ENCODE measurements around the gene NOD2.
A peak's percentile ranks its signal among the peaks of the same experiment; 100 is the strongest.

Gene NOD2

DNA sequence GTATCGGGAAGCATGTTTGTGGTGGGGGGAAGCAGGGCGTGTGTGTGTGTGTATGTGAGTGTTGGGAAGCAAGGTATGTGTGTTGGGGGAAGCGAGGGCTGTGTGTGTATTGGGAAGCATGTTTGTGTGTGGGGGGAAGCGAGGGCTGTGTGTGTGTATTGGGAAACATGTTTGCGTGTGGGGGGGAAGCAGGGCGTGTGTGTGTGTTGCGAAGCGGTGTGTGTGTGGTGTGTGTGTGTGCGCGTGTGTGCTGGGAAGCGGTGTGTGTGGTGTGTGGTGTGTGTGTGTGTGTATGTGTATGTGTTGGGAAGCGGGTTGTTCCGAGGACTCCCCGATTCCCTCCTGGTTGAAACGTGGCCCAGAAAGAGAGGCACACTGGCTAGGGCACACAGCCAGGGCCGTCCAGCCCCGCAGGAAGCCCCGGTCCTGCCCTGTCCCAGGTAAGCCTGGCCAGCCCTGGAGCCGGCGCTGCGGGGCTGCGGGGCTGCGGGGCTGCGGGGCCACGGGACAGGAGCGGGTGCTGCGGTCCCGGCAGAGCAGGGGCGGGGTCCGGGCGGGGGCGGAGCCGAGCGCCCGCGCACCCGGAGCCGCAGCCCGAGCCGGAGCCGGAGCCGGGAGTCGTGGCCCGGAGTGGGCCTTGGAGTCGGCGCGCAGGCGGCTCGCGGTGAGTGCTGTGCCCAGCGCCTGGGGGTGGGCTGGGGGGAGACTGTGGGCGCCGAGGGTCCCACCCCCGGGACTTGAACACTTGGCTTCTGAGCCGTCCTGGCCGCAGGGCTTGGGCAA, at the start of gene NOD2:
Gene NOD2, plus strand, starts transcription at position 608 of the 783 bp plus-strand sequence. CDS start 5,890 bp downstream, outside the sequence.
- no peak for DNase-seq (ENCODE audit: low read depth in 2 of 2)

DNA sequence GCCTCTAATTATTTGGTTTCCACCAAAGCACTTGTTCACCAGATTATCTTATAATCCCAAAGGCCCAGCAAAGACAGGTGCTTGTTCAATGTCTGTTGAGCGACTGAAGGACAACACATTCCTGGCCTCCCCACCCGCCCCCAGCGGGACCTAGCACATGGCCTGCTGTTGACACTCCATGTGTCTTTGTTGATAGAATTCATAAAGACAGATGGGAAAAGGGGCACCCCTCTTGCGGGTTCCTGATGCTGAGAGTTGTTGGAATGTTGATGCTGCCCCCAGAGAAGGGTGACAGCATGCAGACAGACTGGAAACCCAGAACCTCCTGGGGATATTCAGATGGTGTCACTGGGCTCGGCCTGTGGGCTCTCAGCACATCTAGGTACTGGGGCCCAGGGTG, 49.2 kb upstream of the NOD2 start:
- DNase-seq (ENCODE audit: low read depth in 2 of 2) = no peak

DNA sequence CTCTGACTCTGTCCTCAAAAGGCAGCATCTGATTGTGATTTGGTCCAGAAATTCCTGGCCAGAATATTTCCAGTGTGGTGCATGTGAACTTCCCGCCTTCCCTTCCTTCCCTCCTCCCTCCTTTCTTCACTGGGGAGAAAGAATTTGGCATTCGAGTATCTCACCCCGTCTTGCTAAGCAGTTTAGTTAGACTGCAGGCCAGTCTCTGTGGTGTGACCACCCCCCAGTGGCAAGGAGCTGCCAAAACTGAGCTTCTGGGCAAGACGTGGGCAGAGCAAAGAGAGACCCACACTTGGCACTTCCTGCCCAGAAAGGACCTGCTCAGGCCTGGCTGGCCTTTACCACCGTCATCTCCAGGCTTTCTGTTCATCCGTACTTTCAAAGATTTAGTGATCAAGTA, 48.7 kb upstream of the NOD2 start:
- DNase-seq (ENCODE audit: low read depth in 2 of 2) = no peak

DNA sequence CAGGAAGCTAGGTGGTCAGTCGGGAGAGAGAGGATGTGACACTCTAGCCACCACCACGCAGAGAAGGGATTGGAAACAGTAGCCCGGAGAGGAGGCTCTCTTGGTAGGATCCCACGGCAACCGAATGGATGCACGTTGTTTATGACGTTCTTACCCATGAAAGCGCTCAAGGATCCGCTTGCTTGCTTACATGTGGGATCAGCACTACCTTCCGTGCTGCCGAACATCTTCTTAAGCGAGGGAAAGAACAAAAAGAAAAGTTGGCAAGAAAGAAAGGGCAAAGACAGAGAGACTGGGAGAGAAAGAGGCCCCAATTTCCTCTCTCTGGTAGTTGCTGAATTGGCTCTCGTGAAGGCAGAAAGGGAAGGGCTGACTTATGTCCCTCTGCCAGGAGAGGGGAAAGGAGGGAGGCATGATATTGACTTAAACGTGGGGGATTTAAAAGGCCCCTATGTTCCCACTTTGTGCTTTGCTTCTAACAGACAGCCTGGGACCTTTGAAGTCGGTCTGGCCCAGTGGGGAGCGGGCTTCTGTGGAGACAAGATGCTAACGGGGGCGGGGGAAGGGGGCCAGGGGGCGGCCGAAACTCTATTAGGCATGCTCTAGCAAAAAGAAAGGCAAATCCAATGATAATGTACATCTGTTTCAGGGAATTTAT, 47.7 kb upstream of the NOD2 start:
- DNase-seq (ENCODE audit: low read depth in 2 of 2) = no peak

DNA sequence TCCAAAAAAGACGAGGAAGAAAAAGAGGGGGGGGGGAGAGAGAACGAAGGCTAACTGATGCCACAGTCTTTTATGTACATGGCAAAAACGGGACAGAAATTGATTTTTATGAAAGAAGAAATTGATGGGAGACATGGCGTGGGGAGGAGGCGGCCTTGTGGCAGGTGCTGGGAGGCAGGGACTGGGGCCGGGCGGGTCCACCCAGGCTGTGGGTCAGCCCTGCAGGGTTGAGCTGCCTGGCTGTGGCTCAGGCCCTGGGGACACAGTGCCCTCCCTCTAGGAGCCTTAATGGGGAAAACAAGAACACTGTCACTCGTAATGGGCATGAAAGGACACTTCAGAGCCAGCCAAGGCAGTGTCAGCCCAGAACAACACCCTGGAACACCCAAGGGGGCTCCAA, 47.1 kb upstream of the NOD2 start:
- no peak for DNase-seq (ENCODE audit: low read depth in 2 of 2)

DNA sequence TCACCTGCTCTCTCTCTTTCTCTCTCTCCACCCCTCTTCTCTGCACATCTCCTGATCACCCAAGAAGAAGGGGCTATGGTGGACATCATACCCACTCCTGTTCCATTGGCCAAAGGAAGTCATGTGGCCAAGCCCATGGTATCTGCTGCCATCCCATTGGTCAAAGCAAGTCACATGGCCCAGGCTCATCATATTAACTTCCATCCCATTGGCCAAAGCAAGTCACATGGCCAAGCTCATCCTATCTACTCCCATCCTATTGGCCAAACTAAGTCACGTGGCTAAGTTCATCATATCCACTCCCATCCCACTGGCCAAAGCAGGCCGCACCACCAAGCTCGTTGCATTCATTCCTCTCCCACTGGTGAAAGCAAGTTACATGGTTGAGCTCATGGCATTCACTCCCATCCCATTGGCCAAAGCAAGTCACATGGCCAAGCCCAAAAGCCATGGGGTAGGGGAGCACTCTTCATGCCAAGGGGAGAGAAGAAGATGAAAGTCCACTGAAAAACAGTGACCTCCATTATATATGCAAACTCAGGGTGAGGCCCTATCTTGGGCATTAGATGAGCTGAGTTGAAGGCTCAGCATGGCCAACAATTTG, 41.5 kb upstream of the NOD2 start:
- no peak for DNase-seq (ENCODE audit: low read depth in 2 of 2)

DNA sequence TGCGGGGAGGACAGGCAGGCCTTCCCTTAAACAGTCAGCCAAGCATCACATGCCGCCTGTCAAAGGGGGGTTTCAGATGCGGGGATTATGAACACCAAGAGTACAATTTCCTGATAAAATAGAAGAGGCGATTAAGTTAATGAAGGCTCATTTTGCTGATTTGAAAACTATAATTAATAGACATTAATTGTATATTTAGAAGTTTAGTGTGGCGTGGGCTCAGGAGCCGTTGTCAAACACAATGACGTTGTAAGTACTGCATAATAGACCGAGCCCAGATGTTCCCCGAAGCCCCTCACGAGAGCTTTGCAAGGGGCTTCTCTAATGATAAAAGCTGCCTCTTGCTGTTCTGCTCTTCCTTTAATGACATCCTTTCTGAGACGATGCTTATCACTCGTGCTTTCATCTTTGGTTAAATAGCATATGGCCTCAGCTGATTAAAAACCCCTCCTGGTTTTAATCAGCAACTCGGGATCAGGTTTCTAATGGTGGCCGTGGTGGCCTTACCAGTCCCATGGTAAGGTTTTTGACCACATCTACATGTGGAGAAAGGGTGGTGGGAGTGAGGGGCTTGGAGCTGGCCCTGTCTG, 40.5 kb upstream of the NOD2 start:
- DNase-seq (ENCODE audit: low read depth in 2 of 2) = no peak

DNA sequence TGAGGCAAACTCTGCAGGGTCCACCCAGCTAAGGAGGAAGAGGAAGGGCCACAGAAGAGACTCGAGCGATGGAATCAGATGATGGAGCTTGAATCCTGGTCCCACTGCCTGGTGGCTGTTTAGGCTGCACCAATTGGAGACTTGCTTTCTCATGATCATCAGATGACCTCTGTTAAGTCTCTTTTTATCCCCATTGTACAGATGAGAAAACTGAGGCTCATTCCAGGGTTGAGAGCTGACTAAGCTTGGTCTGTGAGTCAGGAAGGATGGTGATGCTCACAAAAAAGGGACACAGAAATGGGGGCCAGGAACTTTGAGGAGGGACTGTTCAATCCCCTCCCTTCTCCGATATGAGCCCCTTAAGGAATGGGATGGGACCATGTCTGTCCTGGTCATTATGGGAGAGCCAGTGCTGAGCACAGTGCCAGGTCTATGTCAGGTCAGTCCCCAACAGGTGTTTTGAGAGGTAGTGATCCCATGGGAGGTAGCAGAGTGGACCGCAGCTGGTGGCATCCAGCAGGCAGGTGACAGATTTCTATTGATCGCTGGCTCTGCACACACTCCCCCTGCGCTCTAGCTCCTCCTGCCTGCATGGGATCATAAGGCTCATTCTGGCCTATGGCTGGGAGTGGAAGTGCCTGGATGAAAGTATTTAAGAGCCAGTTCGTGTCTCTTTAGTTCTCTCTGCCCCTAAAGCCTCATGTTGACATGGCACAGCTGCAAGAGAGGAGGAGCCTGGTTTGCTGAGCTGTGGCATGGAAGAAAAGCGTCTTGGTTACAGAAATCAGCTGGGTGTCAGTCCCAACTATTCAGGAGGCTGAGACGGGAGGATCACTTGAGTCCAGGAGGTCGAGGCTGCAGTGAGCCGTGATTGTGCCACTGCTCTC, 39.5 kb upstream of the NOD2 start:
- DNase-seq (ENCODE audit: low read depth in 2 of 2) = no peak

DNA sequence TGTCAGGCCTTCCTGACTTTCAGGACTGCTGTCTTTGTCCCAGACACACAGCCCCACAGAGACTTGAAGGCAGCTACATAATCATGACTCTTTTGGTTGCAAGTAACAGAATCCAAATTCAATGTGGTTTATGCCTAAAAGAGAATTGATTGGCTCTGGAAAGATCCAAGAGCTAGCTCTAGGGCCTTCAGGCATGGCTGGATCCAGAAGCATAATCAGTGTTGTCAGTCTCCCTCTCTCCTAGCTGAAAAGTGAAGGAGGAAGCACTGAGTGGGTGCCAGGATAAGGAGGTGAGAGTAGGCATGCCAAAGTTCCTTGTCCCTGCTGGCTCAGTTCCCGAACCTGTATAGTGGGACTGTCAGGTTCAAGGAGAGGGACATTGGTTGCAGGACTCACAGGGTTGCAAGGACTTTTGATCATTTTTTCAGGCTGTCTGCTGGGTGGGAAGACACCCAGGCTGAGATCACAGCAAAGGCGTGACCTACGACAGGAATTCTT, 37.8 kb upstream of the NOD2 start:
- no peak for DNase-seq (ENCODE audit: low read depth in 2 of 2)

DNA sequence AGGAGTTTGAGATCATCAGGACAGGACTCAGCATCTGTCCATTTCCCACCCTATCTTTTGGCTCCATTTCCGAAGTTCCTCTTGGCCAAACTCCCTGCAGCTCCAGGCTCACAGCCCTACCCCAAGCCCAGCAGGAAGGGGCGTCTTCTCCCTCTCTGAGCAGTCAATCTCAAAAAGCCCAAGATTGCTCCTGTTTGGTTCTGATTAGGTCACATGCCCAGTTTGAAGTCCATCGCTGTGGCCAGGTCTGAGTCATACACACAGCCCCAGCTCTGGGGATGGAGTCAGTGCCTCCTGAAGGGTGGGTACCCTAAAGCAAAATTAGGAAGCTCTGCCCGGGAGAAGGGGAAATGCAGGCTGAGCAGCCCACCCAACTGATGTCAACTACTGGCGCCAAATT, 36.2 kb upstream of the NOD2 start:
- no peak for DNase-seq (ENCODE audit: low read depth in 2 of 2)

DNA sequence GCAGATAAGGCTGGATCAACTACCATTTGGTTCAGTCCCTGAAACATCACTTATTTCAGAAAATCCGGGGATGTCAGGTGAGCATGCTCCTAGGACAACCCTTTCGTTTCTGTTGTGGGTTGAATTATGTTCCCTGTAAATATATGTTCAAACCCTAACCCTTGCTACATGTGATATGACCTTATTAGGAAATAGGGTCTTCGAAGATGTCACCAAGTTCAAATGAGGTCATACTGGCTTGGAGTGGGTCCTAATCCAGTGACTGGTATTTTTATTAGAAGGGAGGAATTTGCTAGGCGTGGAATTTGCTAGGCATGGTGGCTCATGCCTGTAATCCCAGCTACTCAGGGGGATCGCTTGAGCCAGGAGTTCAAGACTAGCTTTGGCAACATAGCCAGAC, 33.6 kb upstream of the NOD2 start:
- no peak for DNase-seq (ENCODE audit: low read depth in 2 of 2)

DNA sequence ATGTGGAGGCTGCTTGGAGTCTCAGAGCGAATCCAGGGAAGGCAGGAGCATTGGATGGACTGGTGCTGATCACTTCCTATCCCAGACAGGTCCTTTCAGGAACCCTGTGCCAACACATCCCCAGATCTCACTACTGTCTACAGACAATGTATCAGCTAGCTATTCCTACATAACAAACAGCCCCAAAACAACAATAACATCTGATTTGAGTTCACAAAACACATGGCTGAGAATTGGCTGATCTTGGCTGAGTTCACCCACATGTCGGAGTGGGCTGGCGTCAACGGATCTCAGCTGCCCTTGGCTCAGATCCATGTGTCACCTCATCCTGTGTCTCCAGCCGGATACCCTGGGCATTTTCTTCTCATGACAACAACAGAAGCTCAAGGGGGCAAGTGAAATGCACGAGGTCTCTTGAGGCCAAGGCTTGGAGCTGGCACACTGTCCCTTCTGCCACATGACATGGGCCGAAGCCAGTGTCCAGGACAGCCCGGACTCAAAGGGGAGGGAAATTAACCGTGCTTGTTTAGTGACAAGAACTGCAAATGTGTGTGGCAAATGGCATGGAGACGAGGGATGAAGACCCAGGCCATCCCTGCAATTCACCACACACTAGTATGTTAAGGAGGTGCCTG, 31.0 kb upstream of the NOD2 start:
- no peak for DNase-seq (ENCODE audit: low read depth in 2 of 2)

DNA sequence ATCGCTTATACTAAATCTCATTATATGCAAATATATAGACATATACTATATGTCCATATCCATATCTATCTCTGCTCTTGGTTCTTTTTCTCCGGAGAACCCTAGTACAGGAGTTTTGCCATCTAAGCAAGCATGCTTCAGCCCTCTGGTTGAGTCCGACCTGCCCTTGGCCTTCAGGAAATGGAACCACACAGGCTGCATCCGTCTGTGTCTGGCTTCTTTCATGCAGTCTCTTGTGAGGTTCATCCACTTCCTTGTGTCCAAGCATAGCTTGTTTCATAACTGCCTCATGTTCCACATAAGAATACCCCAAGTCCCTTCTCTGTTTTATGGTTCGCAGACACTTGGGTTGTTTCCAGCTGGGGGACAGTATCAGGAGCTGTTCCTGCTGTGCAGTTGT, 29.1 kb upstream of the NOD2 start:
- no peak for DNase-seq (ENCODE audit: low read depth in 2 of 2)

DNA sequence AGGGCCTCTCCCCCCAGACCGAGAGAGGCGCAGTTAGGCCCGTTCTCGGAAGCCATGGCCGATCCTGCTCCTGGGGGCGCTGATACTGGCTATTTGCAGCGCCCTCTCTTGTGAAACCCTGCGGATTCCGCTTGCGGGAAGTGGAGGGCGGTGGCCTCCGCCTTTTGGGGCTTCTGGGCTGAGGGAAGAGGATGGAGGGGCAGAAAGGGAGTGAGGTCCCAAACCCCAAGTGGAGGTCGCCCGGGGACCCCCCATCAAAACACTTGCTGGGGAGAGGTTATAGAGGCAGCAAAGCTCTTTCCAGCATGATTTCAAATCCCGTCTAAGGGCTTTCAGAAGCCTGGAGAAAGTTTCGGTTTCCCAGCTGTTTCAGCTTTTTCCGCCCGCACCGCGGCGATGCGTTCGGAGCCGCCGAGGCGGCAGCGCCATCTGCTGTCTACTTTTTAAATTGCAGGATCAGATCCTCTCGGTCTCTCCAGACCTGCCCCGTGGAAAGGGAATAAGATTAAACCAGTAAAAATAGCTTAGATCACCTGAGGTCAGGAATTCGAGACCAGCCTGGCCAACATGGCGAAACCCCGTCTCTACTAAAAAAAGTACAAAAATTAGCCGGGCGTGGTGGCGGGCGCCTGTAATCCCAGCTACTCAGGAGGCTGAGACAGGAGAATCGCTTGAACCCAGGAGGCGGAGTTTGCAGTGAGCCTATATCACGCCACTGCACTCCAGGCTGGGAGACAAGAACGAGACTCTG, 28.1 kb upstream of the NOD2 start:
- DNase-seq (ENCODE audit: low read depth in 2 of 2) = peak; percentile 69 to 70

DNA sequence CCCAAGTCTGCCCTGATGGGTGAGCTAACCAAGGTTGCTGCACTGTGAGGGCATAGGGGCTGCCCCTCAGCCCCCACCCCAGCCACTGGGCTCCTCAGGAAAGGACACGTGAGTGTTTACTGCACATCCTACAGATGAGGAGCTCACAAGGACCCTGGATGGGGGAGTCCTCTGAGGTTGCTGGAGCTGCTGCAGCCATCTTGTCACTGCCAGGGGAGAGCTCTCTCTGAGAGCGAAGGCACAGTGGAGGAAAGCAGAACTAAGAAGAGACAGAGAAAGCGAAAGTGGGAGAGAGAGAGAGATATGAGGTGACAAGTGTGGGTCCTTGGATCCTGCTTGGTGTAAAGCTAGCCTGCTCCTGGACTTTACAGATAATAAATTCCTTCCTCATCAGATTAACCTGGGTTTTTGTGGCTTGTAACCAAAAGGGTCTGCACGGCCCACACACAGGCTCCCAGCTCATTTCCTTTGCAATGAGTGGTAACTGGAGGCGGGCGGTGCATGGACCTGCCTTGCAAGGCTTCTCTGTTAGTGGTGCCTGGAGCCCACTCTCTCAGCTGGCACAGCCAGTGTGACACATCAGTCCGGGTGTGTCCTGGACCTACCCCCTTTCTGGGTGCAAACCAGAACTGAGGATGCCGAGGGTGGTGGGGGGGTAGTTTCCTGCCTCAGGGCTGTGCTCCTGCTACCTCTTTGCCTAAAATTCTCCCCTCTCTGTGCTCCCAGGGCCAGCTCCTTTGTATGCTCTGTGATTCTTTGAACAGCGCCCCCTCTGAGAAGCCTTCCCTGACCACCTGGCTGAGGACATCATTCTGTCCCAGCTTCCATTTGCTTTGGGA, 26.5 kb upstream of the NOD2 start:
- DNase-seq (ENCODE audit: low read depth in 2 of 2) = no peak

DNA sequence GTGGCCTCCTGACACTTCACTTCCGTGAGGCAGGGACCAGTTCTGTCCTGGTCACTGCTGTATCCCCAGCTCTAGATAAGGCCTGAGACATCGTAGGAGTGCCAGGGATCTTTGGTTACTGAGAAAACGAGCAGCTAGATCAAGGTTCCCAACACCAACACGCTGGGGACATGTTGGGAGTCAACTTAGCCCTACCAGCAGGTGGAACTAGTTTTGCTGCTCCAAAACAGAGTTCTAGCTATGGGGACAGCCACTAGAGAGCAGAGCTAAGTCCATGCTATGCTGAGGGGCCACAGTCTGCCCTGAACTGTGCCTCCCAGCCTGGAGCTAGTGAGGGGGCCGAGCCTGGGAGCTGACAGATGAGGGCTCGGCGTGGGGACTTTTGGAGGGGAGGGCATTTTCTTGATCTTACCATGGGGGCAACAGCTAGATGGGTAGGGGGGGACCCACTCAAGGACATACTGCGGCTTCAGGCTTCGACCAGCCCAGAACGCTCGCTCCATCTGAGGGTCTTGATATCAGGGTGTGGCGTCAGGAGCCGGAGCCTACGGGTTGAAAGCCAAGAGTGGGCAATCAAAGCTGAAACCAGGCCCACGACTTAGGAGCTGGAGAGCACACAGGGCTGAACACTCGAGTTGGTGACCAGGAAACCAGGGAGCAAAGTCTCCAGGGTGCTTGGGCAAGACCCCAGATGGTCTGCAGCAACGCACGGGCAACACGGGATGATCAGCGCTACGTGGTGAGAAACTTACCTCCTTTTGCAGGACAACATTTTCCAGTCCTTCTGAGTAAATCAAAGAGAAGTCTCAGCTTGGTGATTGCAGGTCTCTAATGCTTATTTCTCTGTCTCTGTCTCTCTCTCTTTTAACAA, 25.7 kb upstream of the NOD2 start:
- no peak for DNase-seq (ENCODE audit: low read depth in 2 of 2)

DNA sequence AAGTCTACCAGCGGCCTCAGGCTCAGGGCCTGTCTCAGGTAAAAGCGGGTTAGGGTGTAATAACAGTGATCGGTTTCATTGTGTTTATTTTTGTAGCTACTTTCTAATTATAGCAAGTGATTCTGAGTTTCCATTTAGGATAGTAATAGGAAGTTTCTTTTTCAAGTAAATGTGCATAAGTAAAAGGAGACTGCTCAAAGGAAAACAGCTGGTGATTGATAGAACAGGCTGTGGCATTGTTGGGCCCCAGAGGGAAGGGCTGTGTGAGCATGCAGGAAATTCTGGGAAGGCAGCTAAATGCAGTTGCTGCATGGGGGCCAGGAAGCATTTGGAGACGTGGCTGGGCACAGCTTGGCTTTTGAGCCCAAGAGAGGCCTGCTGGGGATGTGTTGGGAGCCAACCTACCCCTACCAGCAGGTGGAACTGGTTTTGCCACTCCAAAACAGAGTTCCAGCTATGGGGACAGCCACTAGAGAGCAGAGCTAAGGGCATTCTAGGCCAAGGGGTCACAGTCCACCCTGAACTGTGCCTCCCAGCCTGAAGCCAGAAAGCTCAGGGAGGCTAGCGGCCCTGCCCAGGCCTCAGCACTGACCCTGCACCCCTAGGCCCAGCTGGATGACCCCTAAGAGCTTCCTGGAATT, 24.9 kb upstream of the NOD2 start:
- no peak for DNase-seq (ENCODE audit: low read depth in 2 of 2)

DNA sequence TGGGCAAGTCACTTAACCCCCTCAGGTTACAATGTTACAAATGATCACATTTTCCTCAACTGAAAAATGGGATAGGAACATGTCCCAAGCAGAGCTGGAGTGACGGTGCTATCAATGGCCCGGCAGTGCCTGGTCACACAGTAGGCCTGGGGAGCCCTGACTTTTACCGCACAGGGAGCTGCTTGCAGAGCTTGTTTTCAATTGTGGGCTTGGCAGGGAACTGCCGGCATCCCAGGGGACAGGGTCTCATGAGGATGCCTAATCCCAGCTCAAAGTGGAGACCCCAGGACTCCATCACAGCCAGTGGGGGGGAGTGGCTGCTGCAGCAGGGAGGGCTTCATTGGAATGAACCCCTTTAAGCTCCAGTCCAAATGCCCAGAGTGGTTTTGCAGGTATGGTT, 23.7 kb upstream of the NOD2 start:
- no peak for DNase-seq (ENCODE audit: low read depth in 2 of 2)

All from stimulated activated CD4-positive, alpha-beta T cell treated with anti-CD3 and anti-CD28 coated beads, Interleukin-1b, Interleukin-23, amount 100 ng/mL, for 1 hour (primary cell).